MM.1S (cell line): ENCODE measurements around the gene TDP2.

ENCODE experiments used
- EZH2 ChIP-seq: fragments of 300-600 bp; sonication (generic); optimal IDR thresholded peaks from 2 replicates; pipeline ENCODE3; 2017; ENCODE audit warnings: low read depth, mild to moderate bottlenecking, antibody characterized with exemption, low read length, mixed read lengths
- TF ChIP-seq, protein P1 (sequence below): fragments of 300-600 bp; sonication (generic); IDR thresholded peaks from 2 replicates; pipeline ENCODE4 v1.5.1; 2016; ENCODE audit warnings: antibody characterized with exemption, low read length, mixed read lengths

DNA sequence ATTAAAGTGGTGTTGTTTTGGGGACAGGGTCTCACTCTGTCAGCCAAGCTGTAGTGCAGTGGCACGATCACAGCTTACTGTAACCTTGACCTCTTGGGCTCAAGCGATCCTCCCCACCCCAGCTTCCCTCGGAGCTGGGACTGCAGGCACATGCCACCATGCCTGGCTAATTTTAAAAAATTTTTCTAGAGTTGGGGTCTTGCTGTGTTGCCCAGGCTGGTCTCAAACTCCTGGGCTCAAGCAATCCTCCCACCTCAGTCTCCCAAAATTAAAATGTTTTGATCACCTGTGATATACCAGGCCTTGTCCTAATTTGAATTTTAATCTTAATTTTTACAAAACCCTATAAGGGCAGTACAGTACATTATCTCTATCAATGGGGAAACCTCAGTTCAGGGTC lies 25.7 kb upstream of the TDP2 start:
- TF ChIP-seq, protein P1, sequence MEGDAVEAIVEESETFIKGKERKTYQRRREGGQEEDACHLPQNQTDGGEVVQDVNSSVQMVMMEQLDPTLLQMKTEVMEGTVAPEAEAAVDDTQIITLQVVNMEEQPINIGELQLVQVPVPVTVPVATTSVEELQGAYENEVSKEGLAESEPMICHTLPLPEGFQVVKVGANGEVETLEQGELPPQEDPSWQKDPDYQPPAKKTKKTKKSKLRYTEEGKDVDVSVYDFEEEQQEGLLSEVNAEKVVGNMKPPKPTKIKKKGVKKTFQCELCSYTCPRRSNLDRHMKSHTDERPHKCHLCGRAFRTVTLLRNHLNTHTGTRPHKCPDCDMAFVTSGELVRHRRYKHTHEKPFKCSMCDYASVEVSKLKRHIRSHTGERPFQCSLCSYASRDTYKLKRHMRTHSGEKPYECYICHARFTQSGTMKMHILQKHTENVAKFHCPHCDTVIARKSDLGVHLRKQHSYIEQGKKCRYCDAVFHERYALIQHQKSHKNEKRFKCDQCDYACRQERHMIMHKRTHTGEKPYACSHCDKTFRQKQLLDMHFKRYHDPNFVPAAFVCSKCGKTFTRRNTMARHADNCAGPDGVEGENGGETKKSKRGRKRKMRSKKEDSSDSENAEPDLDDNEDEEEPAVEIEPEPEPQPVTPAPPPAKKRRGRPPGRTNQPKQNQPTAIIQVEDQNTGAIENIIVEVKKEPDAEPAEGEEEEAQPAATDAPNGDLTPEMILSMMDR, result no peak
- TF ChIP-seq EZH2, result no peak
